Stomach (tissue), 9 donors: ENCODE measurements around the gene RNF224. TPM values are rescaled to one million over a fixed set of nuclear protein-coding genes. Genes with fewer than 3 reads are reported as not detected.
A peak's percentile ranks its signal among the peaks of the same experiment; 100 is the strongest.

Source experiments
- DNase-seq, 2 donors: peaks; one replicate each; pipeline versions ENCODE4 v3.0.0 to v3.0.0-alpha.2; 2013 to 2019
- H3K27ac ChIP-seq, 5 donors: fragments of 200-600 bp in 4 of 5; sonication (generic) in 4 of 5; one replicate each; pipeline ENCODE4 v1.5.1; 2013 to 2019; ENCODE audit warnings: mild to moderate bottlenecking in 1 of 5, moderate library complexity in 1 of 5
- H3K27me3 ChIP-seq, 3 donors: fragments of 200-600 bp; sonication (generic); one replicate each; pipeline ENCODE4 v1.5.1; 2017 to 2019; ENCODE audit warnings: mixed run types in 1 of 3
- H3K36me3 ChIP-seq, 4 donors: fragments of 200-600 bp; sonication (generic); 1 replicate in 3 of 4; 2 replicates in 1 of 4; pipeline ENCODE4 v1.5.1; 2016 to 2019
- H3K4me1 ChIP-seq, 4 donors: fragments of 200-600 bp; sonication (generic); one replicate each; pipeline ENCODE4 v1.5.1; 2016 to 2019
- H3K4me3 ChIP-seq, 4 donors: fragments of 200-600 bp; sonication (generic) in 3 of 4; one replicate each; pipeline ENCODE4 v1.5.1; 2016 to 2019; ENCODE audit warnings: mild to moderate bottlenecking in 1 of 4
- H3K9me3 ChIP-seq, 4 donors: fragments of 200-600 bp; sonication (generic); one replicate each; pipeline ENCODE4 v1.5.1; 2016 to 2019
- CTCF ChIP-seq, 7 experiments: fragments of 450-650 bp in 4 of 7; fragments of 200-600 bp in 3 of 7; sonication (generic) in 3 of 7; IDR thresholded peaks; one replicate each; pipeline ENCODE4 v1.5.1; 2016 to 2019; ENCODE audit warnings: antibody characterized with exemption in 7 of 7, control low read depth in 2 of 7, mild to moderate bottlenecking in 1 of 7
- EP300 ChIP-seq: sonication (generic); formaldehyde crosslinking; IDR thresholded peaks from one replicate; pipeline ENCODE4 v1.6.1; 2017; ENCODE audit warnings: antibody characterized with exemption
- POLR2A ChIP-seq, 4 donors: fragments of 450-650 bp; IDR thresholded peaks; one replicate each; pipeline ENCODE4 v1.6.1; 2016; ENCODE audit warnings: antibody characterized with exemption in 4 of 4, control low read depth in 2 of 4, mild to moderate bottlenecking in 1 of 4, moderate library complexity in 1 of 4
- POLR2AphosphoS5 ChIP-seq, 3 donors: sonication (generic); formaldehyde crosslinking; IDR thresholded peaks; one replicate each; pipeline ENCODE4 v1.6.1; 2016; ENCODE audit warnings: antibody characterized with exemption in 3 of 3
- WGBS, 5 donors: extraction: QIAGEN DNeasy Blood & Tissue Kit in 3 of 5; methylation state at CpG; one replicate each; pipeline versions ENCODE4 v1.1.5 to v1.1.7; 2013 to 2018; 5-methylcytosine and 5-hydroxymethylcytosine counted together
- intact Hi-C: fragments of 100-400 bp; cut with DNase I; formaldehyde crosslinking; loops from one replicate; pipeline ENCODE4 v1.15.1; 2023; ENCODE audit warnings: low total_unique reads
- polyA plus RNA-seq, 3 donors: library from polyadenylated mRNA; stranded (reverse); fragments of 200-250 nt; gene quantifications; one replicate each; pipeline ENCODE4 v1.2.3, GENCODE V29; 2013
- total RNA-seq, 5 donors: library from RNA; depleted of rRNA; stranded (reverse); fragments of >200 nt; gene quantifications; one replicate each; pipeline versions ENCODE4 v1.1.0 to v1.2.3, GENCODE V29; 2014 to 2016
- donor health status: healthy with polysubstance abuse.
- donor health status: Bipolar disorder and iron deficiency.
- donor health status: healthy.

Gene RNF224
- total and polyA plus RNA-seq, 8 donors, result 1.0 TPM; not detected in 7

- WGBS, 5 donors, result 3 to 17% (median 5%) methylated on average over 10 to 25 of the region's 25 CpGs
- TF ChIP-seq CTCF (IDR thresholded peaks at IDR 0.05), result peak in 2 of 7 experiments; percentile 13 to 48
- no peak for TF ChIP-seq EP300
- peak in 2 of 3 donors; percentile 82 to 85 for TF ChIP-seq POLR2AphosphoS5 (IDR thresholded peaks at IDR 0.05)
- peak in 1 of 4 donors; percentile 11 for TF ChIP-seq POLR2A (IDR thresholded peaks at IDR 0.05)
- Histone ChIP-seq H3K27ac (peak within 1 kb of the TSS; percentile 88 to 95 (median 95)), H3K4me3 (peak within 1 kb of the TSS; percentile 47 to 66 (median 56)), H3K9me3 (no peaks in the 10 kb centered on the region), H3K27me3 (peaks cover 0 to 58% (median 0%) of the 10 kb centered on the region in 3 donors), H3K4me1 (peaks cover 67 to 98% (median 86%) of the 10 kb centered on the region in 4 donors), H3K36me3 (peaks cover 19 to 50% (median 43%) of the 10 kb centered on the region in 4 donors)
- intact Hi-C loops, result no loop called here
- peak; percentile 92 to 95 for DNase-seq
Measured at GRCh38 chr9:137277329-137278041, 50.2 kb downstream of the RNF224 start, which contains the start of gene TOR4A. Gene TOR4A, plus strand, starts transcription at chr9:137277726. Its CDS starts 964 bp downstream, at chr9:137278690.

GRCh38 chr9:137278061-137278701, 50.9 kb downstream of the RNF224 start:
- peak in 1 of 2 donors; percentile 67 for DNase-seq
- intact Hi-C loops, result no loop called here
- 3 to 14% (median 8%) methylated on average over 17 to 54 of the region's 54 CpGs for WGBS, 5 donors
- no peaks in the 10 kb centered on the region for H3K9me3 ChIP-seq
- H3K36me3 ChIP-seq, result peaks cover 20 to 50% (median 40%) of the 10 kb centered on the region in 4 donors
- H3K27me3 ChIP-seq, result peaks cover 0 to 58% (median 0%) of the 10 kb centered on the region in 3 donors
- H3K27ac ChIP-seq, result peak overlapping the region; percentile 88 to 95 (median 95)
- peaks cover 63 to 91% (median 79%) of the 10 kb centered on the region in 4 donors for H3K4me1 ChIP-seq
- H3K4me3 ChIP-seq, result peak overlapping the region; percentile 47 to 66 (median 56)
- no peak for TF ChIP-seq POLR2AphosphoS5 (IDR thresholded peaks at IDR 0.05)
- TF ChIP-seq EP300, result no peak

Other genes with a start within 250 kb of the RNF224 start
Only the 30 nearest of the 32 such genes appear.
- 10 to 100 TPM; 11.9 to 93.6 (median 45.2) TPM for gene PAXX, start 235.1 kb upstream of the RNF224 start, total RNA-seq
- gene PAXX, start 235.1 kb upstream of the RNF224 start, polyA plus RNA-seq, result 100 to 1,000 TPM; 158 to 206 (median 178) TPM
- gene CLIC3, start 230.9 kb upstream of the RNF224 start, total RNA-seq, result 1 to 10 TPM in 1 of 5 donors, not detected in 4; 3.3 TPM
- 10 to 100 TPM in 2 of 3 donors, 1 to 10 TPM in 1; 4.3 to 70.9 (median 15.2) TPM for gene CLIC3, start 230.9 kb upstream of the RNF224 start, polyA plus RNA-seq
- gene ABCA2, start 199.3 kb upstream of the RNF224 start, total RNA-seq, result 100 to 1,000 TPM in 1 of 5 donors, 10 to 100 TPM in 3, 1 to 10 TPM in 1; 7.3 to 385 (median 72.8) TPM
- 10 to 100 TPM in 2 of 3 donors, 1 to 10 TPM in 1; 9.3 to 25.5 (median 24.4) TPM for gene ABCA2, start 199.3 kb upstream of the RNF224 start, polyA plus RNA-seq
- 1 to 10 TPM in 1 of 5 donors, under 1 TPM in 1, not detected in 3; 0.37 to 3.9 TPM for gene FUT7, start 195.4 kb upstream of the RNF224 start, total RNA-seq
- under 1 TPM in 2 of 3 donors, not detected in 1; 0.23 to 0.50 TPM for gene FUT7, start 195.4 kb upstream of the RNF224 start, polyA plus RNA-seq
- 100 to 1,000 TPM in 4 of 5 donors, 10 to 100 TPM in 1; 20.0 to 276 (median 189) TPM for gene NPDC1, start 181.3 kb upstream of the RNF224 start, total RNA-seq
- gene NPDC1, start 181.3 kb upstream of the RNF224 start, polyA plus RNA-seq, result 100 to 1,000 TPM; 104 to 186 (median 115) TPM
- gene ENTPD2, start 173.4 kb upstream of the RNF224 start, total RNA-seq, result 10 to 100 TPM in 1 of 5 donors, 1 to 10 TPM in 3, not detected in 1; 2.2 to 11.3 (median 6.7) TPM
- 1 to 10 TPM; 2.0 to 4.8 (median 2.9) TPM for gene ENTPD2, start 173.4 kb upstream of the RNF224 start, polyA plus RNA-seq
- 10 to 100 TPM in 1 of 5 donors, 1 to 10 TPM in 3, not detected in 1; 2.9 to 84.9 (median 4.4) TPM for gene SAPCD2, start 156.9 kb upstream of the RNF224 start, total RNA-seq
- gene SAPCD2, start 156.9 kb upstream of the RNF224 start, polyA plus RNA-seq, result 1 to 10 TPM; 1.7 to 5.0 (median 3.8) TPM
- gene UAP1L1, start 150.0 kb upstream of the RNF224 start, total RNA-seq, result 10 to 100 TPM in 3 of 5 donors, 1 to 10 TPM in 2; 4.6 to 95.6 (median 22.8) TPM
- 1 to 10 TPM; 4.1 to 7.4 (median 6.0) TPM for gene UAP1L1, start 150.0 kb upstream of the RNF224 start, polyA plus RNA-seq
- gene MAN1B1, start 140.5 kb upstream of the RNF224 start, total RNA-seq, result 100 to 1,000 TPM in 1 of 5 donors, 10 to 100 TPM in 3, 1 to 10 TPM in 1; 4.7 to 167 (median 44.6) TPM
- gene MAN1B1, start 140.5 kb upstream of the RNF224 start, polyA plus RNA-seq, result 10 to 100 TPM; 22.8 to 52.6 (median 35.0) TPM
- 100 to 1,000 TPM in 3 of 5 donors, 10 to 100 TPM in 2; 25.9 to 251 (median 103) TPM for gene DPP7, start 112.8 kb upstream of the RNF224 start, total RNA-seq
- gene DPP7, start 112.8 kb upstream of the RNF224 start, polyA plus RNA-seq, result 100 to 1,000 TPM; 325 to 346 (median 338) TPM
- gene GRIN1, start 88.3 kb upstream of the RNF224 start, total RNA-seq, result under 1 TPM in 1 of 5 donors, not detected in 4; 0.55 TPM
- gene GRIN1, start 88.3 kb upstream of the RNF224 start, polyA plus RNA-seq, result under 1 TPM in 2 of 3 donors, not detected in 1; 0.25 to 0.31 TPM
- 100 to 1,000 TPM in 1 of 5 donors, 10 to 100 TPM in 1, 1 to 10 TPM in 1, not detected in 2; 2.6 to 440 (median 11.2) TPM for gene LRRC26, start 57.5 kb upstream of the RNF224 start, total RNA-seq
- 1 to 10 TPM in 2 of 3 donors, under 1 TPM in 1; 1.00 to 7.7 (median 3.7) TPM for gene LRRC26, start 57.5 kb upstream of the RNF224 start, polyA plus RNA-seq
- gene TMEM210, start 55.4 kb upstream of the RNF224 start, total RNA-seq, result not detected
- not detected for gene TMEM210, start 55.4 kb upstream of the RNF224 start, polyA plus RNA-seq
- 100 to 1,000 TPM in 1 of 5 donors, 10 to 100 TPM in 4; 35.8 to 147 (median 42.9) TPM for gene ANAPC2, start 38.9 kb upstream of the RNF224 start, total RNA-seq
- gene ANAPC2, start 38.9 kb upstream of the RNF224 start, polyA plus RNA-seq, result 10 to 100 TPM; 26.1 to 45.0 (median 40.7) TPM
- 100 to 1,000 TPM in 2 of 5 donors, 10 to 100 TPM in 3; 28.1 to 154 (median 81.4) TPM for gene SSNA1, start 38.8 kb upstream of the RNF224 start, total RNA-seq
- gene SSNA1, start 38.8 kb upstream of the RNF224 start, polyA plus RNA-seq, result 100 to 1,000 TPM; 118 to 146 (median 135) TPM
- 100 to 1,000 TPM in 1 of 5 donors, 10 to 100 TPM in 3, 1 to 10 TPM in 1; 8.8 to 161 (median 25.0) TPM for gene TPRN, start 26.8 kb upstream of the RNF224 start, total RNA-seq
- gene TPRN, start 26.8 kb upstream of the RNF224 start, polyA plus RNA-seq, result 10 to 100 TPM; 23.5 to 36.9 (median 24.3) TPM
- 10 to 100 TPM; 20.6 to 33.5 (median 28.0) TPM for gene TMEM203, start 21.9 kb upstream of the RNF224 start, total RNA-seq
- 10 to 100 TPM; 29.3 to 37.0 (median 35.6) TPM for gene TMEM203, start 21.9 kb upstream of the RNF224 start, polyA plus RNA-seq
- gene NDOR1, start 21.8 kb upstream of the RNF224 start, total RNA-seq, result 100 to 1,000 TPM in 1 of 5 donors, 10 to 100 TPM in 2, 1 to 10 TPM in 1, under 1 TPM in 1; 0.89 to 105 (median 15.5) TPM
- gene NDOR1, start 21.8 kb upstream of the RNF224 start, polyA plus RNA-seq, result 1 to 10 TPM; 4.6 to 9.5 (median 6.4) TPM
- gene RNF208, start 5.3 kb upstream of the RNF224 start, total RNA-seq, result 10 to 100 TPM in 1 of 5 donors, 1 to 10 TPM in 2, under 1 TPM in 1, not detected in 1; 0.45 to 18.7 (median 3.3) TPM
- gene RNF208, start 5.3 kb upstream of the RNF224 start, polyA plus RNA-seq, result 10 to 100 TPM; 11.8 to 13.9 (median 13.9) TPM
- gene CYSRT1, start 2.3 kb upstream of the RNF224 start, total RNA-seq, result 1 to 10 TPM in 1 of 5 donors, under 1 TPM in 1, not detected in 3; 0.92 to 3.6 TPM
- gene CYSRT1, start 2.3 kb upstream of the RNF224 start, polyA plus RNA-seq, result 10 to 100 TPM in 1 of 3 donors, 1 to 10 TPM in 2; 2.7 to 47.3 (median 3.4) TPM
- gene SLC34A3, start 3.4 kb downstream of the RNF224 start, total RNA-seq, result under 1 TPM in 1 of 5 donors, not detected in 4; 0.18 TPM
- gene SLC34A3, start 3.4 kb downstream of the RNF224 start, polyA plus RNA-seq, result under 1 TPM in 1 of 3 donors, not detected in 2; 0.53 TPM
- 100 to 1,000 TPM in 4 of 5 donors, 10 to 100 TPM in 1; 69.4 to 170 (median 115) TPM for gene TUBB4B, start 13.8 kb downstream of the RNF224 start, total RNA-seq
- gene TUBB4B, start 13.8 kb downstream of the RNF224 start, polyA plus RNA-seq, result 100 to 1,000 TPM; 188 to 292 (median 215) TPM
- not detected for gene STPG3, start 23.8 kb downstream of the RNF224 start, total RNA-seq
- not detected for gene STPG3, start 23.8 kb downstream of the RNF224 start, polyA plus RNA-seq
- gene NELFB, start 27.8 kb downstream of the RNF224 start, total RNA-seq, result 100 to 1,000 TPM in 1 of 5 donors, 10 to 100 TPM in 4; 11.2 to 134 (median 44.9) TPM
- gene NELFB, start 27.8 kb downstream of the RNF224 start, polyA plus RNA-seq, result 10 to 100 TPM; 29.0 to 38.0 (median 34.2) TPM
- gene TOR4A, start 50.2 kb downstream of the RNF224 start, total RNA-seq, result 100 to 1,000 TPM in 1 of 5 donors, 10 to 100 TPM in 3, 1 to 10 TPM in 1; 9.9 to 180 (median 29.9) TPM
- 1 to 10 TPM; 5.9 to 8.9 (median 6.0) TPM for gene TOR4A, start 50.2 kb downstream of the RNF224 start, polyA plus RNA-seq
- gene NRARP, start 74.8 kb downstream of the RNF224 start, total RNA-seq, result 100 to 1,000 TPM in 1 of 5 donors, 10 to 100 TPM in 2, 1 to 10 TPM in 2; 1.2 to 323 (median 14.6) TPM
- 1 to 10 TPM; 1.5 to 2.7 (median 2.0) TPM for gene NRARP, start 74.8 kb downstream of the RNF224 start, polyA plus RNA-seq
- 100 to 1,000 TPM in 1 of 5 donors, 10 to 100 TPM in 4; 12.9 to 105 (median 28.1) TPM for gene EXD3, start 195.7 kb downstream of the RNF224 start, total RNA-seq
- gene EXD3, start 195.7 kb downstream of the RNF224 start, polyA plus RNA-seq, result 10 to 100 TPM; 17.4 to 27.3 (median 20.7) TPM
- gene NOXA1, start 195.9 kb downstream of the RNF224 start, total RNA-seq, result 10 to 100 TPM in 2 of 5 donors, 1 to 10 TPM in 3; 3.5 to 43.2 (median 8.3) TPM
- gene NOXA1, start 195.9 kb downstream of the RNF224 start, polyA plus RNA-seq, result 10 to 100 TPM; 14.4 to 20.5 (median 15.1) TPM
- gene ENTPD8, start 213.9 kb downstream of the RNF224 start, total RNA-seq, result 10 to 100 TPM in 2 of 5 donors, 1 to 10 TPM in 1, under 1 TPM in 2; 0.89 to 37.9 (median 5.9) TPM
- gene ENTPD8, start 213.9 kb downstream of the RNF224 start, polyA plus RNA-seq, result 10 to 100 TPM in 1 of 3 donors, 1 to 10 TPM in 2; 2.8 to 16.2 (median 7.6) TPM
- gene NSMF, start 231.8 kb downstream of the RNF224 start, total RNA-seq, result 10 to 100 TPM; 11.7 to 84.9 (median 56.6) TPM
- 10 to 100 TPM; 20.3 to 45.4 (median 28.9) TPM for gene NSMF, start 231.8 kb downstream of the RNF224 start, polyA plus RNA-seq